ENCODE results near the gene MPO. TPM values are rescaled to one million over a fixed set of nuclear protein-coding genes. Genes with fewer than 3 reads are reported as not detected.

MPO gene
- total and polyA plus RNA-seq, 2 of the 4 experiments (the other 2 are of a cell fraction) = not detected

DNA sequence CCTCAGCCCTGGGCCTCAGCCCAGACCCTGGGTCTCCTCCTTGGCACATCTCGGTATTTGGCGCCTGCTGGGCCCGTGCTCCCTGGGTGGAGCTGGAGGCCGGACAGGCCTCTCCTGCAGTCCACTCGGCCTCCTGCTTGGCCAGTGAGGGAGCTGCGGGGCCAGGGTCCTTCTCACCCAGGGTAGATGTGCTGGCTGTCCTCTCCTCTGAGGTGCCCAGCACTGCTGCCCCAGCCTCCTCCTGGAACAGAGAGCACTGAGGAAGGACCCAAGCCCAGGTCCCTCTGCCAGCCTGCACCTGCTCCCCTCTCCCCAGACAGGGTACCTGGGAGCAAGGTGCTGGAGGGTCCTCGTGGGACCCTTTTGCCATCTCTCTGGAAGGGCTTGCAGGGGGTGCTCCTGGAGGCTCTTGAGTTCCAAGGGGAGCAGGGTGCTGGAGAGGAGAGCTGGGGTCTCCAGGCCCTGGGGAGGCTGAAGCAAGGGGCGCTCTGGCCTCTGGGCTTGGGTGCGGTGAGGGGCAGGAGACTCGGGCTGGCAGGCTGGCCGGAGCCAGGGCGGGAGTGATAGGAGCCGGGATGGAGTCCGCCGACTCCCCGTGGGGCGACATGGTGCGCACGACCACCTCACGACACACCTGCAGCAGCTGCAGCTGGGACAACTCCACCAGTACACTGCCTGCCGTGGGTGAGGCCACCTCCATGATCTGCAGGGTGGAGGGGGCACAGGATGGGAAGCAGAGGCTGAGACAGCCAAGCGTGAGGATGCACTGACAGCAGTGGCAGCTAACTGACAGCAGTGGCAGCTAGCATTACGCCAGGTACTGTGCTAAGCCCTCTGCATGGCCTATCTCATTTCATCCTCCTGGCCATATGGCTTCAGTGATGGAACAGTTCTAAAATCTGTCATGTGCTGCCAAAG lies 30.0 kb upstream of the MPO start:
- in situ Hi-C loops (cut with MboI; ENCODE audit: low sequenced_read_pairs) (no loop called here), intact Hi-C loops (cut with micrococcal nuclease) (no loop called here), dilution Hi-C loops (cut with HindIII; ENCODE audit: low sequenced_read_pairs, unreplicated experiment) (no loop called here)
- no peak overlapping the region for H2AK9ac ChIP-seq (replicated peaks; ENCODE audit: low read depth, low read length, poor library complexity)
- no peak overlapping the region for H3K23ac ChIP-seq (ENCODE audit: low read depth, low read length)
- no peaks in the 10 kb centered on the region for H3K79me1 ChIP-seq (ENCODE audit: low read depth in 1 of 2, low read length in 2 of 2)
- CTCF ChIA-PET = no interaction called here
- 79% methylated on average over 12 of the region's 23 CpGs; no CpG with 5 or more reads in 1 of the 2 experiments for WGBS, 2 experiments (ENCODE audit: extremely low coverage in 2 of 2, insufficient read length in 1 of 2)
- POLR2A ChIA-PET (ENCODE audit: unreplicated experiment) = no interaction called here
- no peak overlapping the region for H3K56ac ChIP-seq (ENCODE audit: extremely low read depth, insufficient read depth, low read length)
- H3K4me1 ChIP-seq (ENCODE audit: control insufficient read depth, insufficient read depth, low read length) = no peaks in the 10 kb centered on the region
- no peak overlapping the region for H2BK20ac ChIP-seq (ENCODE audit: low read depth, low read length)
- no peak for DNase-seq
- H2BK5ac ChIP-seq (ENCODE audit: low read depth, low read length, poor library complexity, severe bottlenecking) = no peak overlapping the region
- H4K8ac ChIP-seq (ENCODE audit: low read depth in 2 of 2, low read length in 2 of 2) = no peak overlapping the region
- H3K4ac ChIP-seq (ENCODE audit: low read depth, low read length) = no peak overlapping the region
- H4K91ac ChIP-seq (ENCODE audit: insufficient read depth, low read depth, low read length) = no peak overlapping the region
- no peaks in the 10 kb centered on the region for H3K9me1 ChIP-seq (ENCODE audit: insufficient read depth, low read length)
- H4K20me1 ChIP-seq (ENCODE audit: insufficient read depth, low read length) = no peaks in the 10 kb centered on the region
- H2BK15ac ChIP-seq (ENCODE audit: low read depth, low read length) = no peak overlapping the region
- peaks cover 2% of the 10 kb centered on the region; the same call in 1 of the 2 replicates for H3K27me3 ChIP-seq (ENCODE audit: control insufficient read depth, insufficient read depth, low read length)
- H3K9me3 ChIP-seq (ENCODE audit: control insufficient read depth, insufficient read depth, low read length) = no peaks in the 10 kb centered on the region
- ATAC-seq (ENCODE audit: low read depth) = no peak
- no peak overlapping the region for H3K27ac ChIP-seq (ENCODE audit: insufficient read depth, low read length)
- no peak overlapping the region for H3K14ac ChIP-seq (replicated peaks; ENCODE audit: low read depth, low read length)
- H3K36me3 ChIP-seq (ENCODE audit: control insufficient read depth, insufficient read depth, low read length) = no peaks in the 10 kb centered on the region
- H2AFZ ChIP-seq (replicated peaks; ENCODE audit: low read length, poor library complexity) = no peak overlapping the region
- H3K18ac ChIP-seq (ENCODE audit: low read depth, low read length) = no peak overlapping the region
- no peak overlapping the region for H3K4me3 ChIP-seq (ENCODE audit: insufficient read depth, low read depth, low read length)
- no peak overlapping the region for H2BK120ac ChIP-seq (ENCODE audit: low read depth, low read length)
- H4K5ac ChIP-seq (ENCODE audit: low read depth, low read length) = no peak overlapping the region
- BruUV-seq (replicated peaks) = no TSS peak
- no peak overlapping the region for H2AK5ac ChIP-seq (ENCODE audit: low read depth, low read length)
- H3K9ac ChIP-seq (ENCODE audit: low read depth, low read length) = no peak overlapping the region
- H3K4me2 ChIP-seq (ENCODE audit: low read depth, low read length) = no peak overlapping the region
- TF ChIP-seq, protein P1, sequence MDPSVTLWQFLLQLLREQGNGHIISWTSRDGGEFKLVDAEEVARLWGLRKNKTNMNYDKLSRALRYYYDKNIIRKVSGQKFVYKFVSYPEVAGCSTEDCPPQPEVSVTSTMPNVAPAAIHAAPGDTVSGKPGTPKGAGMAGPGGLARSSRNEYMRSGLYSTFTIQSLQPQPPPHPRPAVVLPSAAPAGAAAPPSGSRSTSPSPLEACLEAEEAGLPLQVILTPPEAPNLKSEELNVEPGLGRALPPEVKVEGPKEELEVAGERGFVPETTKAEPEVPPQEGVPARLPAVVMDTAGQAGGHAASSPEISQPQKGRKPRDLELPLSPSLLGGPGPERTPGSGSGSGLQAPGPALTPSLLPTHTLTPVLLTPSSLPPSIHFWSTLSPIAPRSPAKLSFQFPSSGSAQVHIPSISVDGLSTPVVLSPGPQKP (IDR thresholded peaks at IDR 0.05; ENCODE audit: borderline replicate concordance, low read depth, low read length) = no peak
- no peak for TF ChIP-seq RCOR1 (IDR thresholded peaks at IDR 0.05; ENCODE audit: insufficient replicate concordance, low read length)
- TF ChIP-seq, protein P2, sequence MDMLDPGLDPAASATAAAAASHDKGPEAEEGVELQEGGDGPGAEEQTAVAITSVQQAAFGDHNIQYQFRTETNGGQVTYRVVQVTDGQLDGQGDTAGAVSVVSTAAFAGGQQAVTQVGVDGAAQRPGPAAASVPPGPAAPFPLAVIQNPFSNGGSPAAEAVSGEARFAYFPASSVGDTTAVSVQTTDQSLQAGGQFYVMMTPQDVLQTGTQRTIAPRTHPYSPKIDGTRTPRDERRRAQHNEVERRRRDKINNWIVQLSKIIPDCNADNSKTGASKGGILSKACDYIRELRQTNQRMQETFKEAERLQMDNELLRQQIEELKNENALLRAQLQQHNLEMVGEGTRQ (IDR thresholded peaks at IDR 0.05; ENCODE audit: low read depth, low read length) = no peak
- no peak for TF ChIP-seq CEBPB (IDR thresholded peaks at IDR 0.05; ENCODE audit: low read depth, low read length)
- no peak for TF ChIP-seq FOS (IDR thresholded peaks at IDR 0.05; ENCODE audit: low read depth, low read length)
- no peak for TF ChIP-seq MXI1 (IDR thresholded peaks at IDR 0.05; ENCODE audit: borderline replicate concordance, low read depth, low read length)
- no peak for TF ChIP-seq SMC3 (IDR thresholded peaks at IDR 0.05; ENCODE audit: low read depth, low read length)
- no peak for TF ChIP-seq NFE2L2 (IDR thresholded peaks at IDR 0.05; ENCODE audit: low read depth, low read length)
- no peak for TF ChIP-seq POLR2A (IDR thresholded peaks at IDR 0.05; ENCODE audit: low read depth, low read length)
- no peak for TF ChIP-seq CHD1 (IDR thresholded peaks at IDR 0.05; ENCODE audit: low read depth, low read length)
- no peak for TF ChIP-seq RAD21 (IDR thresholded peaks at IDR 0.05; ENCODE audit: low read length)
- no peak for TF ChIP-seq MAFK (IDR thresholded peaks at IDR 0.05; ENCODE audit: low read depth, low read length)
- TF ChIP-seq, protein P3, sequence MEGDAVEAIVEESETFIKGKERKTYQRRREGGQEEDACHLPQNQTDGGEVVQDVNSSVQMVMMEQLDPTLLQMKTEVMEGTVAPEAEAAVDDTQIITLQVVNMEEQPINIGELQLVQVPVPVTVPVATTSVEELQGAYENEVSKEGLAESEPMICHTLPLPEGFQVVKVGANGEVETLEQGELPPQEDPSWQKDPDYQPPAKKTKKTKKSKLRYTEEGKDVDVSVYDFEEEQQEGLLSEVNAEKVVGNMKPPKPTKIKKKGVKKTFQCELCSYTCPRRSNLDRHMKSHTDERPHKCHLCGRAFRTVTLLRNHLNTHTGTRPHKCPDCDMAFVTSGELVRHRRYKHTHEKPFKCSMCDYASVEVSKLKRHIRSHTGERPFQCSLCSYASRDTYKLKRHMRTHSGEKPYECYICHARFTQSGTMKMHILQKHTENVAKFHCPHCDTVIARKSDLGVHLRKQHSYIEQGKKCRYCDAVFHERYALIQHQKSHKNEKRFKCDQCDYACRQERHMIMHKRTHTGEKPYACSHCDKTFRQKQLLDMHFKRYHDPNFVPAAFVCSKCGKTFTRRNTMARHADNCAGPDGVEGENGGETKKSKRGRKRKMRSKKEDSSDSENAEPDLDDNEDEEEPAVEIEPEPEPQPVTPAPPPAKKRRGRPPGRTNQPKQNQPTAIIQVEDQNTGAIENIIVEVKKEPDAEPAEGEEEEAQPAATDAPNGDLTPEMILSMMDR (conservative IDR thresholded peaks at IDR 0.05; ENCODE audit: low read depth, low read length) = no peak
- TF ChIP-seq MAZ (IDR thresholded peaks at IDR 0.05; ENCODE audit: borderline replicate concordance, low read depth, low read length) = no peak
- no peak for TF ChIP-seq BHLHE40 (IDR thresholded peaks at IDR 0.05; ENCODE audit: low read depth, low read length)
